ENCODE data around the gene MYO18A. TPM values are rescaled to one million over a fixed set of nuclear protein-coding genes. Genes with fewer than 3 reads are reported as not detected.

The MYO18A gene
- total and polyA plus RNA-seq, 2 experiments from 2014 or later, result 33.8 to 35.6 TPM

- no peaks in the 10 kb centered on the region for H3K9me2 ChIP-seq (replicated peaks; ENCODE audit: insufficient read depth)
- H4K20me1 ChIP-seq (ENCODE audit: insufficient read depth, poor library complexity, severe bottlenecking), result no peaks in the 10 kb centered on the region
- H3K9me3 ChIP-seq (ENCODE audit: low read depth), result no peaks in the 10 kb centered on the region
- no peak overlapping the region for H3K27ac ChIP-seq
- no peak for TF ChIP-seq CTCF (IDR thresholded peaks at IDR 0.05; ENCODE audit: poor library complexity)
- TF ChIP-seq EZH2 (IDR thresholded peaks at IDR 0.05; ENCODE audit: borderline replicate concordance), result no peak
- no peak for TF ChIP-seq EZH2phosphoT487 (IDR thresholded peaks at IDR 0.05; ENCODE audit: low read depth, severe bottlenecking, unreplicated experiment)
- no peaks in the 10 kb centered on the region for H3K36me3 ChIP-seq (replicated peaks; ENCODE audit: insufficient read depth, low read depth)
- no peaks in the 10 kb centered on the region for H3K79me2 ChIP-seq
- WGBS (ENCODE audit: low lambda C conversion rate, missing lambda C conversion rate), result 94% methylated on average over 19 of the region's 19 CpGs
- no peak overlapping the region for H2AFZ ChIP-seq
- H3K4me2 ChIP-seq, result no peak overlapping the region
- DNase-seq (ENCODE audit: low spot score), result no peak
- H3K27me3 ChIP-seq, result no peaks in the 10 kb centered on the region
- no peak overlapping the region for H3K4me3 ChIP-seq
- peaks cover 6% of the 10 kb centered on the region for H3K4me1 ChIP-seq (ENCODE audit: insufficient read depth)
Measured at GRCh38 chr17:29086628-29087332, 93.4 kb downstream of the MYO18A start.

GRCh38 chr17:29085223-29085622, 95.0 kb downstream of the MYO18A start:
- Histone ChIP-seq H4K20me1 (ENCODE audit: insufficient read depth, poor library complexity, severe bottlenecking) (no peaks in the 10 kb centered on the region), H2AFZ (no peak overlapping the region), H3K27ac (peak overlapping the region; percentile 81), H3K79me2 (no peaks in the 10 kb centered on the region), H3K9me2 (replicated peaks; ENCODE audit: insufficient read depth) (no peaks in the 10 kb centered on the region), H3K36me3 (replicated peaks; ENCODE audit: insufficient read depth, low read depth) (no peaks in the 10 kb centered on the region), H3K9me3 (ENCODE audit: low read depth) (no peaks in the 10 kb centered on the region), H3K4me1 (ENCODE audit: insufficient read depth) (peaks cover 6% of the 10 kb centered on the region), H3K4me3 (no peak overlapping the region), H3K27me3 (no peaks in the 10 kb centered on the region), H3K4me2 (peak overlapping the region; percentile 51)
- TF ChIP-seq CTCF (IDR thresholded peaks at IDR 0.05; ENCODE audit: poor library complexity), result no peak
- no peak for TF ChIP-seq EZH2 (IDR thresholded peaks at IDR 0.05; ENCODE audit: borderline replicate concordance)
- no peak for TF ChIP-seq EZH2phosphoT487 (IDR thresholded peaks at IDR 0.05; ENCODE audit: low read depth, severe bottlenecking, unreplicated experiment)
- no peak for DNase-seq (ENCODE audit: low spot score)
- 76% methylated on average over 12 of the region's 12 CpGs for WGBS (ENCODE audit: low lambda C conversion rate, missing lambda C conversion rate)

- TF ChIP-seq EZH2 (IDR thresholded peaks at IDR 0.05; ENCODE audit: borderline replicate concordance) (no peak), EZH2phosphoT487 (IDR thresholded peaks at IDR 0.05; ENCODE audit: low read depth, severe bottlenecking, unreplicated experiment) (no peak), CTCF (IDR thresholded peaks at IDR 0.05; ENCODE audit: poor library complexity) (no peak)
- Histone ChIP-seq H3K4me1 (ENCODE audit: insufficient read depth) (peaks cover 6% of the 10 kb centered on the region), H4K20me1 (ENCODE audit: insufficient read depth, poor library complexity, severe bottlenecking) (no peaks in the 10 kb centered on the region), H3K9me2 (replicated peaks; ENCODE audit: insufficient read depth) (no peaks in the 10 kb centered on the region), H3K4me3 (no peak overlapping the region), H2AFZ (no peak overlapping the region), H3K79me2 (no peaks in the 10 kb centered on the region), H3K36me3 (replicated peaks; ENCODE audit: insufficient read depth, low read depth) (no peaks in the 10 kb centered on the region), H3K9me3 (ENCODE audit: low read depth) (no peaks in the 10 kb centered on the region), H3K4me2 (peak overlapping the region; percentile 51), H3K27ac (peak overlapping the region; percentile 81), H3K27me3 (no peaks in the 10 kb centered on the region)
- DNase-seq (ENCODE audit: low spot score), result peak; percentile 74
- WGBS (ENCODE audit: low lambda C conversion rate, missing lambda C conversion rate), result 45% methylated on average over 20 of the region's 21 CpGs
Measured at GRCh38 chr17:29084541-29085146, 95.6 kb downstream of the MYO18A start.
